Inflammatory macrophage treated with lipopolysaccharide for 1 hour (primary cell): Measurements from ENCODE around the gene PRKN.

Experiments
- DNase-seq, 2 donors: peaks; one replicate each; pipeline ENCODE4 v3.0.0-alpha.2; 2020 to 2022

PRKN gene

DNA sequence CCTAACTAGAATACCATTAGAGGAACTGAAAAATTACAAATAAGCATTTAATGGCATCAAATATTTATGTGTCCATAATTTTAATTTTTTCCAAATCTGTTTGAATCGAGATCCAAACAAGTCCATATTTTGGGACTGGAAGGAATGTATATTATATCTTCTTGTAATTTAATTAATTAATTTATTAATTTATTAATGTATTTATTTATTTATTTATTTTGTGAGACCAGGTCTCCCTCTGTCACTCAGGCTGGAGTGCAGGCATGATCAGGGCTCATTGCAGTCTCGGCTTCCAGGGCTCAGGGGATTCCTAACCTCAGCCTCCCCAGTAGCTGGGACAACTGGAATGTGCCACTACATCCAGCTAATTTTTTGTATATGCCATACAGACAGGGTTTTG, 453.6 kb downstream of the PRKN start:
- no peak for DNase-seq

DNA sequence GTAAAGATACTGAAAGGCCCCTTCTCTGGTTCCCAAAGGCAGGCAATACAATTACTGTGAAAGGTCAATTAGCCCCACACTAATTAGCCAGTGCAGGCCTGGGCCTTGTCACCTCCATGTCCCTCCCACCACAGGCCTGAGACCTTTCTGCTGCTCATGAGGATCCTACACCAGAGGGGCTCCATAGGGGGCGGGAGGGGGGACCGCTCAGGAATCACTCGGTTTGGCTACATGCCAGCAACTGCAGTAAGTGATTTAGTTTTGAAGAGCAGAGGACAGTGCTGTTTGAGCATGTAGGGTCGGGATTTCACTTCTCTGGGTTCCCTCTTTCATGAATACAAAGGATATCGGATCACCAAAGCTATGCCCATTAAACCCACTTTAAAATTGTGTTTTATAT, 455.6 kb downstream of the PRKN start:
- no peak for DNase-seq

DNA sequence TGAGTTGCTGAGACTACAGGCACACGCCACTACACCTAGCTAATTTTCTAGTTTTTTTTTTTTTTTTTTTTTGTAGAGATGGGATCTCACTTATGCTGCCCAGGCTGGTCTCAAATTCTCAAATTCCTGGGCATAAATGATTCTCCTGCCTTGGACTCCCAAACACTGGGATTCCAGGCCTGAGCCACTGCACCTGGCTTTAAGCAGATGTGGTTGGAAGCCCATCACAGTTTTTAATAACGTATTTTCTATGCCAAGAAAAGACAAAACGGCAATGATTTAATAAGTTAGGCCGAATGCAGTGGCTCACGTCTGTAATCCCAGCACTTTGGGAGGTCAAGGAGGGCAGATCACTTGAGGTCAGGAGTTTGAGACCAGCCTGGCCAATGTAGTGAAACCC, 456.6 kb downstream of the PRKN start:
- no peak for DNase-seq

DNA sequence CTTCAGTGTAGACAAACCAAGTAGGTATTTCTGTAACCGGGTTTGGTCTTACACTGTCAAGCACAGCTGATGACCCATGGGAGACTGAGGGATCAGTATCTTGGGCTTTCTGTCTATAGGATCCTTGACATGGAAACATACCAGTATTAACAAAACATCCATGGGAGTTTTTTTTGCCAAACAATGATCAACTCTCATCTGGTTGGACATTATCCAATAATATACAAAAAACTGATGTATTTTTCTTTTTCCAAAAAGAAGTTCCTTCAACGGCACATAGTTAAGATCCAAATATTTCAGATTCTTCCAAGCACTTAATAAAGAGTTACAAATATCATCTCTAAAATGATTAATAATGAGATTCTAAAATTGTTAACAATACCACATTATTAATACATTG, 459.9 kb downstream of the PRKN start:
- DNase-seq = no peak

DNA sequence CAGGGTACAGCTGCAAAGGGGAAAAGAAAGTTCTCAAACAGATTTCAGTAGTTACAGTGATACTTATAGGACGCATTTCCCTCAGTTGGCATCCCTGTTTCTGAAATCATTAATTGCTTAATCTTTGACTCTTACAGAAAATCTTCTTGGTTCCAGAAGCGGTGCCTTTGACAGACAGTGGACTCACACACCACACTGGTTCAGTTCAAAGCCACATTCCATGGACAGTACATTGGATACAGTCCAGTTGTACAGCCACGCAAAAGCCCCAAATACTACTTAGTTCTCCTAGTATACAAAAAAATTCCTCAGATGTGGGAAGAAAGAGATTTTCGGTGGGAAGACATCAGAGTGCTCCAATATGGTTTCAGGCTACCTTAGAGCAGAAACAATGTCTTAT, 460.4 kb downstream of the PRKN start:
- DNase-seq = no peak

- no peak for DNase-seq
Observed at GRCh38 chr6:162264581-162264980, 463.0 kb downstream of the PRKN start.

GRCh38 chr6:162262466-162263196, 464.9 kb downstream of the PRKN start:
- DNase-seq = no peak

DNA sequence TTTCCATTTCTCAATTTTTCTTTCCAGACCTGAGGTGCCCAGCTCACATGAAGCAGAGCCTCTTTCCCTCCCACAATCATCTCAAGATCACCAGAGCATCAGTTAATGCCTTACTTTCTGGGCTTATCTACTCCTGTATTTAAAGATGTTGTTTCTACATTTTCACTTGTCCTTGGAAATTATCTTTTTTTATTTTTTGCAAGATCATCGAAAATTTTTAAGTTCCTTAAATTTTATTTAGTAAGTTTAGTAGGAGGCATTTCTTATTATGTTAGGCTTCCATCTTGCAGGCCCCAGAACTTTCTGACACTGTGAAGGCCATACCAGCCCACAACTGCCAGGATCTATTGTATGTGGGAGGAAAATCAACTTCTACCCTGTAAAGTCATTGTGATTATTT, 466.0 kb downstream of the PRKN start:
- no peak for DNase-seq

DNA sequence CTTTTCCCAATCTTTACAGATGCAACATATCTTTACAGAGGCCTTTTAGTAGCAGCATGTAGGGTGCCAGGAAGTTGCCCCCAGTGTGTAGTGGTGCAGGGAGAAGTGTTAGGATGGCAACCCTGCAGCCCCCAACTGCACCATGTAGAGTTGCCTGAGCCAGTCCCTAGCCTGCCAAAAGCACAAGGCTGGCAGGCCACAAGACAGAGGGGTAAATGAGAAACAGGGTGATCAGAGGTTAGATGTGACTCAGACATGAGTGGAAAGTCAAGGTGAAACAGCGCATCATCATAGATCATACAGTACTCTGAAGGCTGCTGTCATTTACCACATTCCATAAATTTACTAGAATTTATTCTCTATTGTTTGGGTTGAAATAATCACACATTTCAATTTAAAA, 467.5 kb downstream of the PRKN start:
- DNase-seq = no peak

- no peak for DNase-seq
Observed at GRCh38 chr6:162258647-162259046, 468.9 kb downstream of the PRKN start.

DNA sequence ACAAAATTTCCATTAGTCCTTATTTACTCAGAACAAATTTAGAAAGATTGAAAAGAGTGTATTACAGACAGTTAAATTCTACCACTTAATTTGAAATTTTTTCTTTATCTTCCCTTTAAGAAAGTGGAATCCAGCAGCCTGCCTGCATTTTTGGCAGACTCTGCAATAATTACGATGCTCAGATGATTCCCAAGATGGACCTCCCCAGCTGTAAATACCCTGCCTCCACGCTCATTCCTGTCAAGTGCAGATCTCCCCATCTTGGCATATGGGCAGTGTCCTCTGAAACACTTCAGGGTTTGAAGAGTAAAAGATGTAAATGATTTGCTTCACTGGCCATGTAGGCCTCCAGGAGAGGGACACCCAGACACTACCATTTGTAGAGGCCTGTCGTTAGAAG, 471.2 kb downstream of the PRKN start:
- DNase-seq = no peak

- no peak for DNase-seq
Observed at GRCh38 chr6:162251257-162251656, 476.3 kb downstream of the PRKN start.

DNA sequence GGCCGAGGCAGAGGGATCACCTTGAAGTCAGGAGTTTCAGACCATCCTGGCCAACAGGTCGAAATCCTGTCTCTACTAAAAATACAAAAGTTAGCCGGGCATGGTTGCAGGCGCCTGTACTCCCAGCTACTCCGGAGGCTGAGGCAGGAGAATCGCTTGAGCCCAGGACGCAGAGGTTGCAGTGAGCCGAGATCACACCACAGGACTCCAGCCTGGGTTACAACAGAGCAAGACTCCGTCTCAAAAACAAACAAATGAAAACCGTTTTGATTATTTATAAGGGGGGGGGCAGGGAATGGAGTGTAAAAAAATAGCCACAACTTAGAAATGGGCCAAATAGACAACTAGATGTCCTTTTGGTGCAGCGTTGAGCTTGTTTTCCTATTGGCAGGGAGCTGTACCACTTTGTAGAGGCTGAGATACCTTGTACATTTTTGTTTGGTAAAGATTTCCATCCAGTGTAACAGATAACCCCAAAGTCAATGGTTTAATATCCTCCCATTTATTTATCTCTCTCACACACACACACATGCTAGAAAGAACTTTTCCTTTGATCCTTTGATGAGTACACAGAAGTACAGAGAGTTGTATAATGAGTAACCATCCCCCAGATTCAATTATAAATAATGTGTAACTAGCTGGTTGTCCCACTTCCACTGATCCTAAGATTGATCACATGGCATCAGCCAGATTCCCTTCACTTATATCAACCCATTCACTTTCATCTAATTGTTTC, 477.5 kb downstream of the PRKN start:
- no peak for DNase-seq

GRCh38 chr6:162245830-162246420, 481.6 kb downstream of the PRKN start:
- no peak for DNase-seq

GRCh38 chr6:162244031-162244430, 483.5 kb downstream of the PRKN start:
- no peak for DNase-seq

GRCh38 chr6:162242915-162243314, 484.7 kb downstream of the PRKN start:
- DNase-seq = no peak

- DNase-seq = no peak
Observed at GRCh38 chr6:162239330-162239729, 488.2 kb downstream of the PRKN start.

DNA sequence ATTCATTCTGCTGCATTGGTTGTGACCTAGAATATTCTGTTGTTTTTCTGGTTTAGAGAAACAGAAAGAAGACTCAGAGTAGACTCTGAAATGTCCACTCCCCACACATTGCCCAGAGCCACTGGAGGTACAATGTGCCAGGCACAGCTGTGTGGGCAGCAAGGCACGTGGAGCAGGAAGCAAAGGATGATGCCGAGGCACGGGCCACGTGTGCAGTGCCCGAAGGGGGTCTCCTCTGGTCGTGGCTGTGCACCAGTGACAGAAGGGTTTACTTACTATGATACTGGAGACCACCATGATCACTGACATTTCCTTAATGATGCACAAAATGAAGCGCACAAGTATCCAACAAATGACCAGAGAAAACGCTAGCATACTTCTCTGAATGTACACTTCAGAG, 488.9 kb downstream of the PRKN start:
- DNase-seq = no peak

DNA sequence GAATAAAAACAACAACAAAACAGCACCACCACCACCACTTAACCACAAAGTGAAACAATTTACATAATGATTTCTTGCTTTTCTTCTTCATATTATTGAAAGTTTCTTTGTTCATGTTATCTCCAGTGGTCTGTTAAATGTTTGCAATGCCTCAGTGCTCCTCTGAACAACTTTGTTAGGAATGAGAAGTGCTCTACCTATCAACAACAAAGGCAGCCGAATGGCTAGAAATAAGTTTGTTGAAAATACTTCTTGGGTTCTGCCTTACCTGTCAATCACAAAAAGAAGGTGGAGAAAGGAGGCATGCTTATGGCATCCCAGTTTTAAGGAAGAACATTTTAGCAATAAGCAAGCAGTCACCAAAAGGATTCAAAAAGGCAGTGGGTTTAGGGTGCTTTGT, 490.2 kb downstream of the PRKN start:
- no peak for DNase-seq

DNA sequence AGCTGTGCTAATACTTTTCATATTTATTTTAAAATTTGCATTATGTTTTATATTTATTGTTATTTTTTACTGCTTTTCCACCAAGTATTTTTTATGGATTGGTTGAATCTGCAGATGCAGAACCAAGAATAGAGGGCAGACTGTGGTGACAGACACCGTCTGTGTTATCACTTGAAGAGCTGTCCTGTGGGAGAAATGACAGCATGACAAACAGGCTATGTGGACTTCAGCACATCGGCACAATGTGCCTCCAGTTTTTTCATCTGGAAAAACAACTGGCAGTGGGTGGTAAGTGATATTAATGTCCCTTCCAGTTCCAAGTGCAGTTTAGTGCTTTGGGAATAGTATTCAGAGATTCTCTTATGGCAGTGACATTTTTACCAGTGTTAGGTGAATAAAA, 492.9 kb downstream of the PRKN start:
- DNase-seq = no peak

GRCh38 chr6:162230147-162230752, 497.3 kb downstream of the PRKN start:
- no peak for DNase-seq

DNA sequence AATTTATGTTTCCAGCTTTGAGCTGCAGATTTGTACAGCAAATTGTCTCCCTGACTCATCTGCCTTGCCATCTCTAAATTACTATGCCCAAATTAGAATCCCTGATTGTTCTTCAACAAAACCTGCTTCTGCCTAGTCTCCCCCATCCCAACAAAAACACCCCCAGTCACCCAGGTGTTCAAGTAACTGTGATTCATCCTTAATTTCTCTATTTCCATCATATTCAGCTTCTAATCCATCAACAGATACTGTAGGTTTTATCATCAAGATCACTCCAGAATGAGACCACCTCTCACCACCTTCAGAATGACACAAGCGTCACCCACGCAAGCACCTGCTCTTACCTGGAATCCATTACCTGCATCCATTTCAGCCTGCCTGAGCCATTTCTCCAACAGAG, 498.5 kb downstream of the PRKN start:
- DNase-seq = no peak

GRCh38 chr6:162226803-162227202, 500.8 kb downstream of the PRKN start:
- no peak for DNase-seq

DNA sequence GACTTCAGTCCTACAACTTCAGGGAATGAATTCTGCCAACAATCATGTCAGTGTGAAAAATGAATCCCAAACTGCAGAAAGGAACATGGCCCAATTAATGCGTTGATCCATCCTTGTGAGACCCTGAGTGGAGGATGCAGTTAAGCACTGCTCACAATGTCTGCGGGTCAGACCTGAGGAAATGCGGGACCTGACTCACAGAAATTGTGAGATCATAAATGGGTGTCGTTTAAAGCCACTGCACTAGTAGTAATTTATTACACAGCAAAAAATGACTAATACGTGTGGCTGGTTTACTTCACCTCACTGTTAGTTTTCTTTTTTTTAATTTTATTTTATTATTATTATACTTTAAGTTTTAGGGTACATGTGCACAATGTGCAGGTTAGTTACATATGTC, 505.0 kb downstream of the PRKN start:
- DNase-seq = no peak
